DND-41 (cell line): ENCODE measurements around the gene ABCB8.
A peak's percentile ranks its signal among the peaks of the same experiment; 100 is the strongest.

Experiments used
- ATAC-seq: fragments of 200-7000 bp; cut with Tn5 transposase; 3 replicates; pipeline ENCODE4 v1.9.1; 2021; ENCODE audit warnings: low read depth; ENCODE audit not compliant: insufficient read depth
- DNase-seq: peaks from one replicate; pipeline ENCODE4 v3.0.0-alpha.2; 2020
- H2AFZ ChIP-seq: 2 replicates; pipeline ENCODE4 v1.6.0; 2012; ENCODE audit warnings: low read depth, low read length
- H3K27ac ChIP-seq: 2 replicates; pipeline ENCODE4 v1.5.1; 2012; ENCODE audit warnings: low read length, inconsistent platforms
- H3K27me3 ChIP-seq: fragments of 200-600 bp; sonication (generic); 2 replicates; pipeline ENCODE4 v1.6.0; 2012; ENCODE audit warnings: low read length, mild to moderate bottlenecking, inconsistent platforms; ENCODE audit not compliant: insufficient read depth, poor library complexity
- H3K36me3 ChIP-seq: 2 replicates; pipeline ENCODE4 v1.5.1; 2012; ENCODE audit warnings: low read length, inconsistent platforms; ENCODE audit not compliant: insufficient read depth
- H3K4me1 ChIP-seq: 2 replicates; pipeline ENCODE4 v1.5.1; 2012; ENCODE audit warnings: mild to moderate bottlenecking, low read length; ENCODE audit not compliant: insufficient read depth
- H3K4me2 ChIP-seq: 2 replicates; pipeline ENCODE4 v1.6.0; 2012; ENCODE audit warnings: mild to moderate bottlenecking, moderate library complexity, low read length, inconsistent platforms; ENCODE audit not compliant: insufficient read depth
- H3K4me3 ChIP-seq, 2 experiments: fragments of 200-600 bp in 1 of 2; shearing (Covaris generic) in 1 of 2; 2 replicates each; pipeline ENCODE4 v1.5.1; 2012 to 2016; ENCODE audit warnings: inconsistent platforms in 2 of 2, low read length in 2 of 2, mild to moderate bottlenecking in 2 of 2, low read depth in 1 of 2, moderate library complexity in 1 of 2
- H3K79me2 ChIP-seq: 2 replicates; pipeline ENCODE4 v1.6.0; 2012; ENCODE audit warnings: low read length, inconsistent platforms; ENCODE audit not compliant: insufficient read depth
- H3K9ac ChIP-seq: 2 replicates; pipeline ENCODE4 v1.6.0; 2012; ENCODE audit warnings: low read depth, mild to moderate bottlenecking, inconsistent platforms, low read length, moderate library complexity
- H3K9me3 ChIP-seq: 2 replicates; pipeline ENCODE4 v1.5.1; 2012; ENCODE audit warnings: low read length, moderate library complexity, mild to moderate bottlenecking, inconsistent platforms; ENCODE audit not compliant: insufficient read depth, severe bottlenecking
- H4K20me1 ChIP-seq: 2 replicates; pipeline ENCODE4 v1.6.0; 2012; ENCODE audit warnings: low read length; ENCODE audit not compliant: insufficient read depth
- EZH2 ChIP-seq: IDR thresholded peaks from 3 replicates; pipeline ENCODE4 v1.6.1; 2012; ENCODE audit warnings: borderline replicate concordance, low read depth, mild to moderate bottlenecking, moderate library complexity, low read length, inconsistent platforms; ENCODE audit not compliant: severe bottlenecking
- TF ChIP-seq, protein P1 (sequence below): IDR thresholded peaks from 2 replicates; pipeline ENCODE4 v1.5.1; 2012; ENCODE audit warnings: borderline replicate concordance, low read length, moderate library complexity, mild to moderate bottlenecking; ENCODE audit not compliant: poor library complexity, severe bottlenecking; ENCODE audit errors: extremely low read depth

The ABCB8 gene

DNA sequence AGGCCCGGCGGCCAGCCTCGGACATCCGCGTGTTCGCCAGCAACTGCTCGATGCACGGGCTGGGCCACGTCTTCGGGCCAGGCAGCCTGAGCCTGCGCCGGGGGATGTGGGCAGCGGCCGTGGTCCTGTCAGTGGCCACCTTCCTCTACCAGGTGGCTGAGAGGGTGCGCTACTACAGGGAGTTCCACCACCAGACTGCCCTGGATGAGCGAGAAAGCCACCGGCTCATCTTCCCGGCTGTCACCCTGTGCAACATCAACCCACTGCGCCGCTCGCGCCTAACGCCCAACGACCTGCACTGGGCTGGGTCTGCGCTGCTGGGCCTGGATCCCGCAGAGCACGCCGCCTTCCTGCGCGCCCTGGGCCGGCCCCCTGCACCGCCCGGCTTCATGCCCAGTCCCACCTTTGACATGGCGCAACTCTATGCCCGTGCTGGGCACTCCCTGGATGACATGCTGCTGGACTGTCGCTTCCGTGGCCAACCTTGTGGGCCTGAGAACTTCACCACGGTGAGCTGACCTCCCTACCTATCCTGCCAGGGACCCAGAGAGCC is 20.7 kb downstream of the ABCB8 start:
- H3K9ac ChIP-seq, result no peak overlapping the region
- peaks cover 16% of the 10 kb centered on the region for H3K36me3 ChIP-seq
- H3K9me3 ChIP-seq, result no peaks in the 10 kb centered on the region
- no peak for TF ChIP-seq EZH2
- TF ChIP-seq, protein P1, sequence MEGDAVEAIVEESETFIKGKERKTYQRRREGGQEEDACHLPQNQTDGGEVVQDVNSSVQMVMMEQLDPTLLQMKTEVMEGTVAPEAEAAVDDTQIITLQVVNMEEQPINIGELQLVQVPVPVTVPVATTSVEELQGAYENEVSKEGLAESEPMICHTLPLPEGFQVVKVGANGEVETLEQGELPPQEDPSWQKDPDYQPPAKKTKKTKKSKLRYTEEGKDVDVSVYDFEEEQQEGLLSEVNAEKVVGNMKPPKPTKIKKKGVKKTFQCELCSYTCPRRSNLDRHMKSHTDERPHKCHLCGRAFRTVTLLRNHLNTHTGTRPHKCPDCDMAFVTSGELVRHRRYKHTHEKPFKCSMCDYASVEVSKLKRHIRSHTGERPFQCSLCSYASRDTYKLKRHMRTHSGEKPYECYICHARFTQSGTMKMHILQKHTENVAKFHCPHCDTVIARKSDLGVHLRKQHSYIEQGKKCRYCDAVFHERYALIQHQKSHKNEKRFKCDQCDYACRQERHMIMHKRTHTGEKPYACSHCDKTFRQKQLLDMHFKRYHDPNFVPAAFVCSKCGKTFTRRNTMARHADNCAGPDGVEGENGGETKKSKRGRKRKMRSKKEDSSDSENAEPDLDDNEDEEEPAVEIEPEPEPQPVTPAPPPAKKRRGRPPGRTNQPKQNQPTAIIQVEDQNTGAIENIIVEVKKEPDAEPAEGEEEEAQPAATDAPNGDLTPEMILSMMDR, result no peak
- DNase-seq (no peak), ATAC-seq (no peak)
- no peak overlapping the region for H2AFZ ChIP-seq
- H3K27ac ChIP-seq, result no peak overlapping the region
- no peak overlapping the region for H3K4me3 ChIP-seq
- no peaks in the 10 kb centered on the region for H3K79me2 ChIP-seq
- H4K20me1 ChIP-seq, result peaks cover 39% of the 10 kb centered on the region
- no peak overlapping the region for H3K4me2 ChIP-seq
- H3K4me1 ChIP-seq, result peaks cover 20% of the 10 kb centered on the region
- no peaks in the 10 kb centered on the region for H3K27me3 ChIP-seq

DNA sequence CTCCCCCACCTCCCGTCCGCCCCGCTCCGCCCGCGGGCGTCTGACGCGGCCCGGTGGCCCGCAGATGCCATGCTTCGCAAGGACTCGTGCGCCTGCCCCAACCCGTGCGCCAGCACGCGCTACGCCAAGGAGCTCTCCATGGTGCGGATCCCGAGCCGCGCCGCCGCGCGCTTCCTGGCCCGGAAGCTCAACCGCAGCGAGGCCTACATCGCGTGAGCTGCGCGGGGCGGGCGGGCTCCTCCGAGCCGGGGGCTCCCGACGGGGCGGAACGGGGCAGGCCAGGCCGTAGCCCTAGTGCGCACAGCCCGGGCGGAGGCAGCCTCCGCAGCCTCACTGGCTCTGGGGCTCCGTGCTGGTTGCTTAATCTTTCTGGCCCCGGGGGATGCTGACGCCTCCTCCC is 22.9 kb downstream of the ABCB8 start:
- Histone ChIP-seq H3K4me3 (no peak overlapping the region), H2AFZ (no peak overlapping the region), H3K9ac (no peak overlapping the region), H3K27me3 (no peaks in the 10 kb centered on the region), H3K4me2 (peak overlapping the region; percentile 52), H3K9me3 (no peaks in the 10 kb centered on the region), H3K79me2 (no peaks in the 10 kb centered on the region), H3K36me3 (peaks cover 4% of the 10 kb centered on the region; the same call in 1 of the 2 replicates), H4K20me1 (peaks cover 38% of the 10 kb centered on the region), H3K4me1 (peaks cover 21% of the 10 kb centered on the region), H3K27ac (no peak overlapping the region)
- DNase-seq, result peak; percentile 84
- ATAC-seq, result peak; percentile 90
- TF ChIP-seq, protein P1, result no peak
- no peak for TF ChIP-seq EZH2

DNA sequence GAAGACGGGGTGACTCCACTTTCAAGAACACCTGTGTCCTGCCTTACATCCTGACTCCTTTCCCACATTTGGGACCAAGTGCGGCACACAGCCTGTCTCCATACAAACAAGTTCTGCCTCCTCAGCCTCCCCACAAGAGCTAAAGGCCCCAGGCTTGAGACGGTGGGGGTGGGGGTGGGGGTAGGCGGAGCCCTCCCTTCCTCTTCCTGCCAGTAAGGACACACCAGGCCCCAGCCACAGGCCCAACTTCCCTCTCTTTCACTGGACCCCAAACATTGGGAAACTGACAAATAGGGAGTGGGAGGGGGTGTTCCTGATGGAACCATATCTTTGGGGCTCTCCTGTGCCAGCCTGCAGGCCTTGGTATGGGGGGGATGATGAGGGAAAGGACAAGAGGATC is 24.8 kb downstream of the ABCB8 start:
- Histone ChIP-seq H3K4me3 (no peak overlapping the region), H3K79me2 (0 out of 2 replicates have a peak, but pooled peaks cover 9% of the 10 kb centered on the region), H2AFZ (no peak overlapping the region), H3K4me2 (no peak overlapping the region), H3K4me1 (peaks cover 35% of the 10 kb centered on the region), H3K9me3 (no peaks in the 10 kb centered on the region), H3K27ac (no peak overlapping the region), H3K36me3 (peaks cover 4% of the 10 kb centered on the region; the same call in 1 of the 2 replicates), H3K9ac (no peak overlapping the region), H3K27me3 (no peaks in the 10 kb centered on the region), H4K20me1 (peaks cover 32% of the 10 kb centered on the region)
- DNase-seq (no peak), ATAC-seq (no peak)
- TF ChIP-seq EZH2, result no peak
- TF ChIP-seq, protein P1, result no peak
